GM12892 (cell line): ENCODE results near the gene NFYC. TPM values are rescaled to one million over a fixed set of nuclear protein-coding genes. Genes with fewer than 3 reads are reported as not detected.

ENCODE experiments used
- DNase-seq: peaks from one replicate; pipeline ENCODE4 v3.0.0; 2011; ENCODE audit not compliant: insufficient read length
- FAIRE-seq: peaks from 2 replicates; lab custom pipeline; 2011; peaks lifted over from hg19 to GRCh38; lab: Jason Lieb, UNC
- POLR2A ChIP-seq: IDR thresholded peaks from 2 replicates; pipeline ENCODE4 v1.6.1; 2011; ENCODE audit warnings: low read depth, low read length, control low read depth
- POLR2AphosphoS5 ChIP-seq: IDR thresholded peaks from 2 replicates; pipeline ENCODE4 v1.6.1; 2011; ENCODE audit warnings: low read depth, low read length, control low read depth
- TAF1 ChIP-seq: IDR thresholded peaks from 2 replicates; pipeline ENCODE4 v1.6.1; 2011; ENCODE audit warnings: low read depth, mild to moderate bottlenecking, control low read depth, low read length, borderline replicate concordance
- polyA plus RNA-seq: library from polyadenylated mRNA; unstranded; fragments of >200 nt; gene quantifications from one replicate; pipeline ENCODE4 v1.2.1, GENCODE V29; 2012; ENCODE audit warnings: missing spikeins, inconsistent platforms; ENCODE audit not compliant: missing spikeins

NFYC gene
- 34.7 TPM for polyA plus RNA-seq

DNA sequence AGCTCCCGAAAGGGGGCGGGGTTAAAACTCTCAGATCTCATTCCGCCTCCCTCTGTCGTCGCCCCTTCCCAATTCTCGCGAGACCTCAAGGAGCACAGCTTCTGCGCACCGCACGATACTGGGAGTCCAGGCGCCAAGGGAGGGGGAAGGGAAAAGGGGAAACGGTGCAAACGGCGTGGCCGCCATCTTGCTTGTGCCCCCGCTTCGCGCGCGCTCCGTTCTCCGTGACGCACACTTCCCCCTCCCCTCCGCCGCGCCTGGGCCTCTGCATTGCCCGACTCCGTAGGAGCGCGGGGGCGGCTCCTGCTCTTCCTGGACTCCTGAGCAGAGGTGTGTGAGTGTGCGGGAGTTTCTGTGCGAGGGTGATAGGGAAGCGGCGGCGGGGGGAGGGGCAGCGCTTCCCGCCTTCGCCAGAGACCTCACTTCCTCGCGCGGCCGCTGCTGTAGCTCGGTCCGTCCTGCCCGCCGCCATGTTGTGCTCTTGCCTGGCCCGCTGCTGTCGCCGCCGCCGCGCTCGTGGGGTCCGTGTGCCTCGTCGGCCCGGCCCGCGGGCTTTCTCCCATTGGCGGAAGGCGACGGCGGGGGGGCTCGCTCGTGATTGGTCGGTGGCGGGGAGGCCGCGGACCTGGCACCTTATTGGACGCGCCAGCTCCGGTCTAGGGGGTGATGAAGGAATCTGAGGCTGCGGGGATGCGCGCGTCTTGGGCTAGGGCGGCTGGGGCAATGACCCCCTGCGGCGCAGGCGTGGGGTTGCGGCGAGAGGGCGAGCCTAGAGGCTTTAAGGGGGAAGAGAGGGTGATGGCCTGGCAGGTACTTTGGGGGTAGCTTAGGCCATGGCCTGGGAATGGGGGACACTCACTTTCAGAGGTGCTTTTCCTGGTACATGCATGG is at the start of gene NFYC:
Gene NFYC (plus strand): TSS at position 167 of the 891 bp plus-strand sequence. CDS start 47,140 bp downstream, outside the sequence.
- peak; percentile 95 for FAIRE-seq

DNA sequence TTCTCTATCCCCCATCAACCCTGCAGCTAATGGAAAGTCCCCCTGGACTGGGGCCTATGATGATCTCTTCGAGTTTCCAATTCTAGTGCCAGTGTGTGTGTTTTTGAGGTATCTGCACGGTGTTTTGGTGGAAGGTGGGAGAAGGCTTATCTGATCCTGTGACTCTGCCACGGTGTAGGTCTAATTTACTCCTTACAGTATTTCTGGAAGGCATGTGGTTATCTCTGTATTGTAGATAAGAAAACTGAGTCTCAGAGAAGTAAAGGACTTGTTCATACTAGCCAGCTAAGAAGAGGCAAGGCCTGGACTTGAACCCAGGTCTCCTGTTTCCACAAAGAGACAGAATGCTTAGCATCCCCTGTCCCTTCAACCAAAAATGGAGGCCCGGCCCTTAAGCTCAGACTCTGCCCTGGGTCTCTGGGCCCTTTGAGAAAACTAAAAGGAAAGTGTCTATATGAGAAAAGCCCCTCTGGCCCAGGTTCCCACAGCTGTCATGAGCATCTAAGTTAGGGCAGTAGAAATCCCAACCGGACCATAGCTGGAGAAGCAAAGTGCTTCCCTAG is 46.3 kb upstream of the NFYC start:
- DNase-seq (no peak), FAIRE-seq (no peak)
- TF ChIP-seq POLR2A (no peak), TAF1 (no peak), POLR2AphosphoS5 (no peak)

More for the DNA sequence above, at the start of gene NFYC:
- TF ChIP-seq TAF1: peak; percentile 51
- peak; percentile 90 for TF ChIP-seq POLR2A
- TF ChIP-seq POLR2AphosphoS5: peak; percentile 96
- DNase-seq: peak; percentile 84

DNA sequence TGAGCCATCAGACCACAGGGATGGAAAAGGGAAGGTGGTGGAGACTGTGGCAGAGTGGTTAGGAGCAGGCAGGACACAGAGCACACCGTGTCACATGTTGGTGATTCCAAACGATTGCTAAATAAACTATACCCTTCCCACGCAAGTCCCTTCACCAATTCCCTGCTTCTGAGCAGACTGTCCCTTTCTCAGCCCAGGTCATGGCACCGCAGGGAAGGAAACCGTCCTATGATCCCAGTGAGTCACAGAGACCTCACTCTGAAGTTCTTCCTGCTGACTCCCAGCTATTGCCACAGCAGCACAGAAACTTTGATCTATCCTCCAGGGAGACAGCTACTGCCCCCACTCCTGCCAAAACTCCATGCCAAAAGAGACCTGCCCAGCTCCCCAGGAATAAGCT is 45.2 kb upstream of the NFYC start:
- FAIRE-seq: no peak
- TF ChIP-seq POLR2A (no peak), POLR2AphosphoS5 (no peak)
- DNase-seq: no peak

DNA sequence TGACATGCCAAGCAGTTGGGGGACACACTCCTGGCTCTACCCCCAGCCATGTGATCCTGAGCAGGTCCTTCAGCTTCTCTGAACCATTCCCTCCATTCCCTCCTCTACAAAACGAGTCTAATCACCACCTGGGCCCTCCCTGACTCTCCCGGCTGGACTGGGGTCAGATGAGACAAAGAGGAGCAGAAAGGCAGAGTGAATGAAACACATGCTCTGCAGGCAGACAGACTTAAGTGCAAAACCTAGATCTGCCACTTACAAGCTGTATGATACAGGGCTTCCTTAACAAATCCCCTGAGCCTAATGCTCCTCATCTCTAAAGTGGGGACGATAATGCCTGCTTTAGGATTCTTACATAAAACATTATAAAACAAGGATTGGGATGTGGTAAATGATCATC is 43.3 kb upstream of the NFYC start:
- no peak for FAIRE-seq
- no peak for DNase-seq
- TF ChIP-seq POLR2AphosphoS5 (no peak), POLR2A (no peak), TAF1 (no peak)

DNA sequence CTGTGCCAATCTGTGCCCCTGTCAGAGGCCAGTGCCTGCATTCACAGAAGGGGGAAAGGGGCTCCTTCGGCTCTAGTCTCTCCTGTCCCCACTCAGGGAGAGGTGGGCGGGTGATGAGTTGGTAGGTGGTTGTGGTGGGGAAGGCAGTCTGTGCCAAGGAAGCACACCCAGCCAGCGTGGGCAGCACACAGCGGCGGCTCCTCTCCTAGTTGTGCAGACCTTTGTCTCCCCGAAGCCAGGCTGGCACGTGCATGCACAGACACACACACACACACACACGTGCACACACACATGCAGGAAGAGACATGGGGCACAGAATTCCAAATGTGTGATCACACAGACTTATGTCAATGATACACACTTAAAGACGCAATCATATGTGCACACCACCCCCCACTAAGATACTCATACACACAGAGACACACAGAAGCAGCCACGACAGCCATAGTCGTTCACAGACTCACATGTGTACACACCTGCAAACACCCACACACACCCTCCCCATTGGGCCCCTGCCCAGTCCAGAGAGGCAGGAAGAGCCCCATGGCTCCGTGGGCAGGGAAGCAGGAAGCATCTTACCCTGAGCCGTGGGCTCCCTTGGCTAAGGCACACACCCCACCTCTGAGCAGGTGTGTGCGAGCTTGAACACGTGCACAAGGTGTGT is 42.4 kb upstream of the NFYC start:
- DNase-seq (no peak), FAIRE-seq (no peak)
- no peak for TF ChIP-seq POLR2AphosphoS5
- TF ChIP-seq POLR2A: no peak
- no peak for TF ChIP-seq TAF1

DNA sequence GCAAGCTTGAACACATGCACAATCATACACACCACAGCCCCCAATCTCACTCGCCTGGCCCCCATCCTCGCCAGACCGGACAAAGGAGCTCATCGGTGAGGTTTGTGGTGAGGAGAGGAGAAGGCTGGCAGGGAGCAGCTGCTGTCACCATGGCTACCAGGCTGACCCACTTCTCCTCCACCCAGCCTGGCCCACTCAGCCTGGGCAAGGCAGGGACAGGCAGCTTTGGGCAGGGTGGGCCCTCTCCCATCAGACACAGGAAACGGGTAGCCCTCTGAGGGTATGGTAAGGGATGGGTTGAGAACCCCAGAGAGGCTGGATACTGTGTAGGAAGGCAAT is 41.9 kb upstream of the NFYC start:
- no peak for FAIRE-seq
- TF ChIP-seq POLR2A (no peak), TAF1 (no peak), POLR2AphosphoS5 (no peak)

DNA sequence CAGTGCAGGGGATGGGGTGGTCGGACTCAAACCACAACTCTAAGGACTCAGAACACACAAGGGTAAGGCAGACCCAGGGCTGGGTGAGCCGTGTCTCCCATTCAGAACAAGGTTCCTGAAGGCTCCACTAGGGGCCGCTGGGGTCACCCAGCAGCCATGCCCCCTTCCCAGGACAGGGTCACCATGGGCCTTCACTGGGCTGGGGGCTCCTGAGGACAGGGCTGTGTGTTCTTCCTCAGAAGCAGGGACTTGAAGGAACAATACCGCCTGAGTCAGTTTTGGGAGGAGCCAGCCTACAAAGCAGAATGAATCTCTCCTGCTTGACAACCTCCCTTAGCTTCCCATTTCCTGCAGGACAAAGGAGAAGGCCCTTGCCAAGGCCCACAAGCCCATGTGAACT is 41.4 kb upstream of the NFYC start:
- FAIRE-seq (no peak), DNase-seq (no peak)
- no peak for TF ChIP-seq POLR2AphosphoS5
- no peak for TF ChIP-seq TAF1
- no peak for TF ChIP-seq POLR2A

More for the DNA sequence above, 41.9 kb upstream of the NFYC start:
- no peak for DNase-seq

DNA sequence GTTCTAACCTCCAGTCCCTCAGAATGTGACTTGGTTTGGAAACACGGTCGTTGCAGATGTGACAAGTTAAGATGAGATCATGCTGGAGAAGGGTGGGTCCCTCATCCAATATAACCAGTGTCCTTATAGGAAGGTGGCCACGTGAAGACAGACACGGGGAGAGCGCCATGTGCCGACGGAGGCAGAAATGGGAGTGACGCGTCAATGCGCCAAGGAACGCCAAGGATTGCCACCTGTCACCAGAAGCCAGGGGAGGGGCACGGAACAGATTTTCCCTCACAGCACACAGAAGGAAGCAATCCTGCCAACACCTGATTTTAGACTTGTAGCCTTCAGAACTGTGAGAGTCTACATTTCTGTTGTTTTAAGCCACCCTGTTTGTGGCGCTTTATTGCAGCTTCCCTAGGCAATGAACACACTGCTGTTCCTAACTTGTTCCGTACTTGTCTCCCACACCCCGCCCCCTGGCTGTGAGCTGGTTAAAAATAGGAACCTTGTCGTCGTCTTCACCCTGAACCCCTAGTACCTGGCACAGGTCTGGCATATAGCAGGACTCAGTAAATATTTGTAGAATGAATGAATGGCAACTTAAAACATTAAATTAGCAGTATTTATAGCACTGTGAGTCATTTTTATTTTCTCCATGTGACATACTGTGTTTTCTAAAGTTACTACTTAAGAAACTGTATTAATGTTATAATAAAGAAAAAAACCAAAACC is 40.2 kb upstream of the NFYC start:
- TF ChIP-seq POLR2AphosphoS5: no peak
- TF ChIP-seq TAF1: no peak
- TF ChIP-seq POLR2A: no peak
- FAIRE-seq (no peak), DNase-seq (no peak)

DNA sequence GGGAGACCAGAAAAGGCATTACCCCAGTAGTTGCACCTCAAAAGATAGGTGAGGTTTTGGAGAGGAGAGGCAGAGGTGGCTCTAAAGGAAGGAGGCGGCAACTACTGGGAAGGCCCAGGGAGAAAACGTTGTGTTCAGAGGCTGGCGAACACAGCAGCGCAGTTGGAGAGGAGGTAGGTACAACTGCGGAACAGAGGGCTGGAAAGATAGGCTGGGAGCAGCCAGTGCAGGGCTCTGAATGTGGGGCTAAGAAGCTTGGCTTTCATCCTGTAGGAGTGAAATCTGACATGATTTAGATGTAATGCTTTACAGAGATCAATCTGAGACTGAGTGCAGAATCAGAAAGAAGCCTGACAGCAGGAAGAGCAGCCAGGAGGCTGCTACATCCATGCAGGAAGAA is 39.0 kb upstream of the NFYC start:
- DNase-seq: no peak
- TF ChIP-seq POLR2AphosphoS5 (no peak), POLR2A (no peak), TAF1 (no peak)
- FAIRE-seq: no peak

DNA sequence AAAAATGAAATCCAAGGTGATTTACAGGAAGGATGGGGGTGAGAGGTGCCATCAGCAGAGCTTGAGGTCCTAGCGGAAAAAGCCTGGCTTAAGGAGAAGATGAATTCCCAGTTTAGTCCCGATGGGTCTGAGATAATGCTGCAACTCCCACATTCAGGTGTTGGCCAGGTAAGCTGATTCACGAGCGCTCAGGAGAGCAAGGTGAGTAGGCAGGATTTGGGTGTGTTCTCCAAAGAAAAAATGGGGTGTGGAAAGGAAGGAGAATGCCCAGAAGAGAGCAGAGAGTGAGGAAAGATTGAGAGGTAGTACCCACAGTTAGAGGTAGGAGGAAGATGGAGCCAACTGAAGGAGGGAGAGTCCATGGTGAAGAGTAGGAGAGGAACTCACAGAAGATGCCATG is 38.5 kb upstream of the NFYC start:
- FAIRE-seq (no peak), DNase-seq (no peak)
- no peak for TF ChIP-seq POLR2AphosphoS5
- no peak for TF ChIP-seq TAF1
- TF ChIP-seq POLR2A: no peak

DNA sequence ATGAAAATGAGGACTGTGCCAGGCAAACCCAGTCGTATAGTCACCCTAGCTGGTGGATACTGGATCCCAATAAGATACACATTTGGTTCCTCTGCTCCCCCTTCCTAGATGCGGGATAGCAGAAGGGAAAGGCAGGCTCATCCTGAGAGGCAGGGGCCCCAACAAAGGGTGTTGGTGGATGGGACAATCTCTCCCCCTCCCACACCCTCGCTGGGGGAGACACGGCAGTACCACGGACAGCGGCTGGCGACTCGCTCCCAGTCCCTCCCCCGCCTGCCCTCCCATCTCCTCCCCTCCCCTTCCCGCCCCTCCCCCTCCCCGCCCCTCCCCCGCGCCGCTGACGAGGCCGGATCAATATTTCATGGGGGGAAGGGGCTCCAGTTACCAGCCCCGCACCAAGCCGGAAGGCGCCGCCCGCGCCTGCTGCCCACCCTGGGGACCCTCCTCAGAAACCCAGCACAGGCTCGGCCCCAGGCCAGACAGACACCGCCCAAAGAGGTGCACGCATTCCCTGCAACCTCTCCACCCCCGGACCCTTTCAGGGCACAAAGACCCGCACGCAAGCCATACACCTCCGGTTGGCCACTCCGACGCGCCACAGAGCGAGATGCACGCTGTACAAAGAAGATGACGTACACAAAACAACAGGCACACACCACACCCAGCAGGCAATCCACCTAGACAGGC is 37.5 kb upstream of the NFYC start:
- TF ChIP-seq TAF1: no peak
- no peak for TF ChIP-seq POLR2A
- no peak for TF ChIP-seq POLR2AphosphoS5
- DNase-seq: no peak

More for the DNA sequence above, 37.5 kb upstream of the NFYC start:
- no peak for FAIRE-seq
